Esophagus mucosa (tissue), 1 donor: Measurements from ENCODE around the gene CRTAP. TPM values are rescaled to one million over a fixed set of nuclear protein-coding genes. Genes with fewer than 3 reads are reported as not detected.
A peak's percentile ranks its signal among the peaks of the same experiment; 100 is the strongest.
"Not testable (repeated sequence)": the region's sequence is repeated elsewhere in the genome, so short reads cannot be mapped to it uniquely, and the experiment has no call there.

Source experiments
- ATAC-seq: fragments of 200-7000 bp; cut with Tn5 transposase; one replicate; pipeline ENCODE4 v1.9.1; 2020
- total RNA-seq: library from RNA; stranded (reverse); gene quantifications from one replicate; pipeline ENCODE4 v1.2.4, GENCODE V29; 2023
- donor health status: DM: yes; HTN: yes; CAD: no.

CRTAP gene
- total RNA-seq, 1 donor from 2014 or later, result 78.7 TPM

GRCh38 chr3:33100229-33100628, 13.6 kb upstream of the CRTAP start:
- no peak for ATAC-seq

GRCh38 chr3:33103034-33103433, 10.8 kb upstream of the CRTAP start:
- no peak for ATAC-seq

GRCh38 chr3:33103480-33103879, 10.3 kb upstream of the CRTAP start:
- no peak for ATAC-seq

- no peak for ATAC-seq
Observed at GRCh38 chr3:33104803-33105202, 9.0 kb upstream of the CRTAP start.

GRCh38 chr3:33105341-33105948, 8.4 kb upstream of the CRTAP start:
- no peak for ATAC-seq

- not testable (repeated sequence) for ATAC-seq
Observed at GRCh38 chr3:33106854-33107253, 7.0 kb upstream of the CRTAP start.

GRCh38 chr3:33111581-33111980, 2.2 kb upstream of the CRTAP start:
- no peak for ATAC-seq

GRCh38 chr3:33114622-33115023, 809 bp downstream of the CRTAP start:
- no peak for ATAC-seq

GRCh38 chr3:33115024-33115768, 1.4 kb downstream of the CRTAP start:
- peak; percentile 87 for ATAC-seq

- no peak for ATAC-seq
Observed at GRCh38 chr3:33117461-33117860, 3.6 kb downstream of the CRTAP start.

GRCh38 chr3:33119891-33120290, 6.1 kb downstream of the CRTAP start:
- ATAC-seq, result no peak

- ATAC-seq, result no peak
Observed at GRCh38 chr3:33122991-33123390, 9.2 kb downstream of the CRTAP start.

GRCh38 chr3:33124638-33125037, 10.8 kb downstream of the CRTAP start:
- no peak for ATAC-seq

- no peak for ATAC-seq
Observed at GRCh38 chr3:33125840-33126239, 12.0 kb downstream of the CRTAP start.

GRCh38 chr3:33128706-33129105, 14.9 kb downstream of the CRTAP start:
- no peak for ATAC-seq

- no peak for ATAC-seq
Observed at GRCh38 chr3:33130144-33130543, 16.3 kb downstream of the CRTAP start.

- ATAC-seq, result peak; percentile 85
Observed at GRCh38 chr3:33131331-33132018, 17.7 kb downstream of the CRTAP start.

- ATAC-seq, result peak; percentile 32
Observed at GRCh38 chr3:33132019-33132360, 18.2 kb downstream of the CRTAP start.

GRCh38 chr3:33134026-33134625, 20.3 kb downstream of the CRTAP start:
- ATAC-seq, result no peak

- no peak for ATAC-seq
Observed at GRCh38 chr3:33137691-33138090, 23.9 kb downstream of the CRTAP start.

- not testable (repeated sequence) for ATAC-seq
Observed at GRCh38 chr3:33139006-33139623, 25.3 kb downstream of the CRTAP start.

GRCh38 chr3:33139996-33140395, 26.2 kb downstream of the CRTAP start:
- no peak for ATAC-seq

GRCh38 chr3:33141006-33141405, 27.2 kb downstream of the CRTAP start:
- no peak for ATAC-seq
